ENCODE results near the gene GCFC2. TPM values are rescaled to one million over a fixed set of nuclear protein-coding genes. Genes with fewer than 3 reads are reported as not detected.

GCFC2 gene
- total and polyA plus RNA-seq, 12 donors = 7.7 to 23.0 (median 12.8) TPM

DNA sequence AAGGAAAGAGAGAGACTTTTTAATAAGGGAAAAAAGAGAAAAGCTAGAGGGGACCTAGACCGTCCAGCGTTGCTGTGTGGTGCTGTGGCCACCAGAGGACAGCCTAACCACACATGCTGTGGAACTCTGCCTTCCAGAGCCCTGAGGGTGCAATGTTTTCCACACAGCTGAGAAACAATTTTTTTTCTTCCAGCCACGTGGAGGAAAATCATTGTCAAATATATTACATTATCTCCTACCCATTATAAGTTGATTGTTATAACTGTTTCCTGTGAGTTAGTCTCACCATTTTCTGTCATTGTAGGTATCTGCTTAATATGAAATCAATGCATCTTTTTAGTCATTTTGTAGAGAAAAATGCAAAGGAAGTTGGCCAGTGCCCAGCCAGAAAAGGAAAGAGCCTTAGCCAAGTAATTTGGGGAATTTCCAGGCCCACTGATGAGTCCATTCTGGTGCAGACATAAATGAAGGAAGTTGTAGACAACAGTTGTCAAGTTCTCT is 70.0 kb downstream of the GCFC2 start:
- H3K4me3 ChIP-seq = no peak overlapping the region
- no peaks in the 10 kb centered on the region for H3K36me3 ChIP-seq
- H3K27ac ChIP-seq = peak overlapping the region in 5 of 10 donors; percentile 28 to 65 (median 36)
- ATAC-seq (peak; percentile 92 to 97 (median 96)), DNase-seq (peak; percentile 63 to 68)
- peaks cover 0 to 19% (median 14%) of the 10 kb centered on the region in 9 donors for H3K4me1 ChIP-seq
- 0% methylated on average over 3 of the region's 3 CpGs for WGBS, 2 donors
- TF ChIP-seq CTCF (IDR thresholded peaks at IDR 0.05) = peak; percentile 85 to 100 (median 98)
- intact Hi-C loops (cut with DNase I) = loop anchor here in 6 of 10 donors (1.0 to 10.0 kb wide), 4 partner anchors 36 to 74 kb away; partner anchors contain the start of gene GCFC2 (in 1 of the 6)
- H3K27me3 ChIP-seq = peaks cover 0 to 5% (median 0%) of the 10 kb centered on the region in 7 donors
- H3K9me3 ChIP-seq = no peaks in the 10 kb centered on the region

DNA sequence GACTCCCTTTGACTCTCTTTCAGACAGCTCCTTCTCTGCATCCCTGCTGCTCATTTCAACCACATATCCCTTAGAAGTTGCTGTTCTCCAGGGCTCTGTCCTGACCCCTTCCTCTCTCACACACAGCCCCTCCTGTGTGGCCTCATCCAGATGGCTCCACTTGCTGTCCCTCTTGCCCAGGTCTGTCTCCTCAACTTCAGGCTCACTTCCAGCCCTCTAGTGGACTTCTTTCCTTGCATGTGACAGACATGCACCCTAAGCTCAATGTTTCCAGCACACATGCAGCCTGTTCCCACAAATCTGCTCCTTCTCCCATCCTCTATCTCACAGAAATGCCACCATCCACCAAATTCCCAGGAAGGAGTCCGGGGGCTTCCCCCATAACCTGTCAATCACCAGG is 73.1 kb downstream of the GCFC2 start:
- WGBS, 2 donors = 59 to 83% methylated on average over 1 of the region's 1 CpG
- intact Hi-C loops (cut with DNase I) = no loop called here

DNA sequence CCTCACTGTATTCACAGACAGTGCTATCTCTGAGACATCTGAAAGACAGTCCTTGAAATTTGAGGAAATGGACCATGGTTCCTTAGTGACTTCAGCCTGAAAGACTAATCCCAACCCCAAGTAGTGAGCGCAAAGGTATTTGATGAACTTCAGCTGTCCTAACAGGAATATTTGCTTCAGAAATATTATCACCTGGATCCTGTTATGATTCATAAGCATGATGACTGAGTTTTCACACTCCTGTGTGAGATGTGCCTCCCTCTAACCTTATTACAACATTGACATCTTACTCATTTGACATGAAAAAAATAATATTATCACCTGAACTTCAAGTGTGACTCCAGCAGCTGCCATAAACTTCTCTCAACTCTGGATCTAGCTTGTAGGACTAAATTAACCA is 75.8 kb downstream of the GCFC2 start:
- Histone ChIP-seq H3K27ac (no peak overlapping the region), H3K27me3 (peaks cover 0 to 5% (median 0%) of the 10 kb centered on the region in 7 donors), H3K4me3 (no peak overlapping the region), H3K9me3 (no peaks in the 10 kb centered on the region), H3K36me3 (no peaks in the 10 kb centered on the region), H3K4me1 (peaks cover 0 to 25% (median 0%) of the 10 kb centered on the region in 9 donors)
- ATAC-seq = no peak
- WGBS, 2 donors = 0 to 98% methylated on average over 1 of the region's 1 CpG
- TF ChIP-seq CTCF (IDR thresholded peaks at IDR 0.05) = no peak
- intact Hi-C loops (cut with DNase I) = loop anchor here in 2 of 10 donors (5.0 kb wide), 2 partner anchors 173 to 1793 kb away; no protein-coding TSS in a partner anchor
- no peak for DNase-seq

More for the DNA sequence above, 73.1 kb downstream of the GCFC2 start:
- ATAC-seq (no peak), DNase-seq (no peak)
- Histone ChIP-seq H3K4me1 (peaks cover 0 to 31% (median 14%) of the 10 kb centered on the region in 9 donors), H3K27ac (no peak overlapping the region), H3K27me3 (peaks cover 0 to 5% (median 0%) of the 10 kb centered on the region in 7 donors), H3K9me3 (no peaks in the 10 kb centered on the region), H3K4me3 (no peak overlapping the region), H3K36me3 (no peaks in the 10 kb centered on the region)
- no peak for TF ChIP-seq CTCF (IDR thresholded peaks at IDR 0.05)

DNA sequence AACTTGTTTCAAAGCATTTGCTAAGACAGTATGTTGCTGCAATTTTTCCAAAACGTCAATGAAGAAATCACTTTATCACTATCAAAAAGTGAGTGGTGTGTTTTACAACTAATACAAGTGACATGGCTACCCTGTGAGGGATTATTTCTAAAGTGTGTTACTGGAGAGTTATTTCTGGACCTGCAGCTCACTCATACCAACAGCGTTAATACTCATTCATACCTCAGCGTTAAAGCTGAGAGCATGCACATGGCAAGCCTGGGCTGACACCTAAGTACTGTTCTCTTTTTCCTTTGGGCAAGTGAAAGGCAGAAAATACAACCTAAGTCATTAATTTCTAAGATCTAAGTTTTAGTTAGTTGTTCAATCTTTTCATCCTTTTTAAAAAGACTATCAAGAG is 77.1 kb downstream of the GCFC2 start:
- intact Hi-C loops (cut with DNase I) = loop anchor here in 2 of 10 donors (5.0 kb wide), 2 partner anchors 171 to 1791 kb away; no protein-coding TSS in a partner anchor
- TF ChIP-seq CTCF (IDR thresholded peaks at IDR 0.05) = no peak
- H3K36me3 ChIP-seq = no peaks in the 10 kb centered on the region
- no peak overlapping the region for H3K27ac ChIP-seq
- H3K27me3 ChIP-seq = peaks cover 0 to 5% (median 0%) of the 10 kb centered on the region in 7 donors
- DNase-seq (no peak), ATAC-seq (peak in 7 of 8 donors; percentile 71 to 91 (median 85))
- no peak overlapping the region for H3K4me3 ChIP-seq
- WGBS, 2 donors = 32 to 63% methylated on average over 3 of the region's 3 CpGs
- H3K9me3 ChIP-seq = no peaks in the 10 kb centered on the region
- peaks cover 0 to 25% (median 0%) of the 10 kb centered on the region in 9 donors for H3K4me1 ChIP-seq
